Measurements from ENCODE around the gene ARHGAP24.
"Not testable (repeated sequence)": the region's sequence is repeated elsewhere in the genome, so short reads cannot be mapped to it uniquely, and the experiment has no call there.

DNA sequence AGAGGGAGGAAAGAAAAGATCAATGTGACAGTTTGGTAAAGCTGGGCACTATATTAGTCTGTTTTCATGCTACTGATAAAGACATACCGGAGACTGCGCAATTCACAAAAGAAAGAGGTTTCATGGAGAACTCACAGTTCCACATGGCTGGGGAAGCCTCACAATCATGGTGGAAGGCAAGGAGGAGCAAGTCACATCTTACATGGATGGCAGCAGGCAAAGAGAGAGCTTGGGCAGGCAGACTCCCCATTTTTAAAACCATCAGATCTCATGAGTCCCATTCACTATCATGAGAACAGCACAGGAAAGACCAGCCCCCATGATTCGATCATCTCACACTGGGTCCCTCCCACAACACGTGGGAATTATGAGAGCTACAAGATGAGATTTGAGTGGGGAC lies 490.1 kb downstream of the ARHGAP24 start:
- TF ChIP-seq, protein P1, sequence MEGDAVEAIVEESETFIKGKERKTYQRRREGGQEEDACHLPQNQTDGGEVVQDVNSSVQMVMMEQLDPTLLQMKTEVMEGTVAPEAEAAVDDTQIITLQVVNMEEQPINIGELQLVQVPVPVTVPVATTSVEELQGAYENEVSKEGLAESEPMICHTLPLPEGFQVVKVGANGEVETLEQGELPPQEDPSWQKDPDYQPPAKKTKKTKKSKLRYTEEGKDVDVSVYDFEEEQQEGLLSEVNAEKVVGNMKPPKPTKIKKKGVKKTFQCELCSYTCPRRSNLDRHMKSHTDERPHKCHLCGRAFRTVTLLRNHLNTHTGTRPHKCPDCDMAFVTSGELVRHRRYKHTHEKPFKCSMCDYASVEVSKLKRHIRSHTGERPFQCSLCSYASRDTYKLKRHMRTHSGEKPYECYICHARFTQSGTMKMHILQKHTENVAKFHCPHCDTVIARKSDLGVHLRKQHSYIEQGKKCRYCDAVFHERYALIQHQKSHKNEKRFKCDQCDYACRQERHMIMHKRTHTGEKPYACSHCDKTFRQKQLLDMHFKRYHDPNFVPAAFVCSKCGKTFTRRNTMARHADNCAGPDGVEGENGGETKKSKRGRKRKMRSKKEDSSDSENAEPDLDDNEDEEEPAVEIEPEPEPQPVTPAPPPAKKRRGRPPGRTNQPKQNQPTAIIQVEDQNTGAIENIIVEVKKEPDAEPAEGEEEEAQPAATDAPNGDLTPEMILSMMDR (IDR thresholded peaks at IDR 0.05; ENCODE audit: insufficient read depth, low read length, poor library complexity, severe bottlenecking), result not testable (repeated sequence)
- TF ChIP-seq EZH2phosphoT487 (conservative IDR thresholded peaks at IDR 0.05; ENCODE audit: low read length), result not testable (repeated sequence)
